Endothelial cell of umbilical vein (primary cell): Measurements from ENCODE around the gene PKD2L2. TPM values are rescaled to one million over a fixed set of nuclear protein-coding genes. Genes with fewer than 3 reads are reported as not detected.

ENCODE experiments used
- BruUV-seq: library from RNA; stranded (reverse); fragments of 400-500 nt; replicated peaks from 2 replicates; lab custom pipeline; 2021; lab: Mats Ljungman, UMichigan
- CTCF ChIA-PET: fragments of 300-600, 350-600 bp; sonication (Branson Sonifier 250); formaldehyde crosslinking; loops from one replicate; lab custom pipeline; 2021; ENCODE audit warnings: antibody characterized with exemption, inconsistent platforms; lab: Charles Lee
- POLR2A ChIA-PET: fragments of 300-600, 350-600 bp; sonication (Branson Sonifier 250); formaldehyde crosslinking; loops from one replicate; lab custom pipeline; 2021; ENCODE audit warnings: antibody characterized with exemption, inconsistent platforms; lab: Charles Lee
- DNase-seq: peaks from one replicate; pipeline ENCODE4 v3.0.0-alpha.2; 2011; ENCODE audit warnings: low read depth, low spot score
- FAIRE-seq: peaks from 2 replicates; lab custom pipeline; 2011; peaks lifted over from hg19 to GRCh38; lab: Jason Lieb, UNC
- H2AFZ ChIP-seq: 2 replicates; pipeline ENCODE4 v1.6.0; 2012; ENCODE audit warnings: low read depth, low read length, control low read depth, inconsistent platforms
- H3K27ac ChIP-seq: 2 replicates; pipeline ENCODE4 v1.5.1; 2011; ENCODE audit warnings: low read depth, mild to moderate bottlenecking, control low read depth, low read length, moderate library complexity; ENCODE audit not compliant: insufficient read depth
- H3K27me3 ChIP-seq, 2 experiments: 2 replicates each; pipeline versions ENCODE4 v1.6.0 to v1.6.1; 2011; ENCODE audit warnings: low read length in 2 of 2, mixed read lengths in 1 of 2; ENCODE audit not compliant: control insufficient read depth in 2 of 2, insufficient read depth in 2 of 2
- H3K36me3 ChIP-seq, 2 experiments: 2 replicates in 1 of 2; 3 replicates in 1 of 2; pipeline ENCODE4 v1.5.1; 2011; ENCODE audit warnings: low read length in 2 of 2, mild to moderate bottlenecking in 1 of 2, moderate library complexity in 1 of 2; ENCODE audit not compliant: control insufficient read depth in 2 of 2, insufficient read depth in 2 of 2; ENCODE audit errors: extremely low read depth in 1 of 2
- H3K4me1 ChIP-seq: 3 replicates; pipeline ENCODE4 v1.5.1; 2011; ENCODE audit warnings: mild to moderate bottlenecking, low read length; ENCODE audit not compliant: control insufficient read depth, insufficient read depth; ENCODE audit errors: extremely low read depth
- H3K4me2 ChIP-seq: 2 replicates; pipeline ENCODE4 v1.6.1; 2011; ENCODE audit warnings: low read length, control low read depth, mixed read lengths; ENCODE audit not compliant: insufficient read depth
- H3K4me3 ChIP-seq, 3 experiments: fragments of 200-600 bp in 1 of 3; sonication (generic), shearing (Covaris generic) in 1 of 3; replicated peaks in 1 of 3; 2 replicates each; pipeline ENCODE4 v1.5.1; 2011 to 2016; ENCODE audit warnings: control low read depth in 3 of 3, low read length in 3 of 3, mild to moderate bottlenecking in 2 of 3, inconsistent platforms in 1 of 3, low read depth in 1 of 3, moderate library complexity in 1 of 3; ENCODE audit not compliant: insufficient read depth in 1 of 3
- H3K79me2 ChIP-seq: 2 replicates; pipeline ENCODE4 v1.6.0; 2012; ENCODE audit warnings: low read length, inconsistent platforms; ENCODE audit not compliant: control insufficient read depth, insufficient read depth
- H3K9ac ChIP-seq: replicated peaks from 2 replicates; pipeline ENCODE3; 2011; ENCODE audit warnings: low read length, control low read depth; ENCODE audit not compliant: insufficient read depth; ENCODE audit errors: extremely low read depth
- H3K9me1 ChIP-seq: replicated peaks from 3 replicates; pipeline ENCODE4 v1.6.0; 2011; ENCODE audit warnings: mild to moderate bottlenecking, low read length; ENCODE audit not compliant: control insufficient read depth, insufficient read depth; ENCODE audit errors: extremely low read depth
- H3K9me3 ChIP-seq: replicated peaks from 2 replicates; pipeline ENCODE4 v1.5.1; 2012; ENCODE audit warnings: low read length, inconsistent platforms; ENCODE audit not compliant: control insufficient read depth, insufficient read depth
- H4K20me1 ChIP-seq: replicated peaks from 2 replicates; pipeline ENCODE3; 2011; ENCODE audit warnings: mild to moderate bottlenecking, low read length; ENCODE audit not compliant: control insufficient read depth, insufficient read depth; ENCODE audit errors: extremely low read depth
- EZH2 ChIP-seq: IDR thresholded peaks from 2 replicates; pipeline ENCODE4 v1.6.1; 2012; ENCODE audit warnings: borderline replicate concordance, low read depth, mild to moderate bottlenecking, moderate library complexity, low read length, inconsistent platforms; ENCODE audit not compliant: severe bottlenecking
- FOS ChIP-seq: IDR thresholded peaks from 2 replicates; pipeline ENCODE4 v1.6.1; 2011; ENCODE audit warnings: mild to moderate bottlenecking, low read length, moderate library complexity, borderline replicate concordance; ENCODE audit not compliant: insufficient read depth
- GATA2 ChIP-seq: IDR thresholded peaks from 2 replicates; pipeline ENCODE4 v1.7.0; 2011; ENCODE audit warnings: low read depth, mild to moderate bottlenecking, moderate library complexity, mixed read lengths, low read length; ENCODE audit not compliant: insufficient read length, insufficient read depth
- JUN ChIP-seq: IDR thresholded peaks from 2 replicates; pipeline ENCODE4 v1.6.1; 2011; ENCODE audit warnings: borderline replicate concordance, low read depth; ENCODE audit not compliant: insufficient read length, insufficient read depth
- MYC ChIP-seq: IDR thresholded peaks from one replicate; pipeline ENCODE4 v1.6.1; 2011; ENCODE audit warnings: mild to moderate bottlenecking, low read depth, low read length
- POLR2A ChIP-seq: IDR thresholded peaks from 2 replicates; pipeline ENCODE4 v1.6.1; 2012; ENCODE audit warnings: low read depth, mild to moderate bottlenecking, control low read depth, low read length
- POLR2AphosphoS5 ChIP-seq: IDR thresholded peaks from 2 replicates; pipeline ENCODE4 v1.6.1; 2012; ENCODE audit warnings: low read depth, mild to moderate bottlenecking, control low read depth, low read length, moderate library complexity; ENCODE audit not compliant: insufficient read depth
- dilution Hi-C: fragments of 300-500 bp; cut with MboI; formaldehyde crosslinking; loops from one replicate; pipeline ENCODE4 v1.15.0; 2019; ENCODE audit warnings: low sequenced_read_pairs; ENCODE audit not compliant: extremely low pct_ligation_motif_present
- intact Hi-C: fragments of 100-400 bp; cut with micrococcal nuclease; formaldehyde crosslinking; loops from one replicate; pipeline ENCODE4 v1.10.0; 2022
- polyA plus RNA-seq, 4 experiments: library from polyadenylated mRNA; depleted of rRNA in 3 of 4; stranded (reverse) in 3 of 4; unstranded in 1 of 4; fragments of >200 nt; gene quantifications; 2 replicates each; pipeline versions ENCODE4 v1.2.1 to v1.2.3, GENCODE V29; 2011 to 2012; ENCODE audit warnings: missing spikeins in 1 of 4
- total RNA-seq: library from RNA; stranded (reverse); gene quantifications from 2 replicates; pipeline ENCODE4 v1.2.3, GENCODE V29; 2021
- TF ChIP-seq, protein P1 (sequence below): IDR thresholded peaks from 2 replicates; pipeline ENCODE4 v1.6.1; 2011; ENCODE audit not compliant: insufficient read depth, insufficient read length
- TF ChIP-seq, protein P2 (sequence below), 2 donors: IDR thresholded peaks; 1 replicate in 1 of 2; 2 replicates in 1 of 2; pipeline ENCODE4 v1.5.1; 2011; ENCODE audit warnings: low read length in 2 of 2, mild to moderate bottlenecking in 2 of 2, moderate library complexity in 2 of 2, control low read depth in 1 of 2, inconsistent platforms in 1 of 2, low read depth in 1 of 2; ENCODE audit not compliant: insufficient read depth in 1 of 2; ENCODE audit errors: extremely low read depth in 1 of 2

The PKD2L2 gene
- total and polyA plus RNA-seq, 2 donors (not counting 3 experiments of a cell fraction or from before 2014, with no cell fraction given) = not detected

- TF ChIP-seq, protein P1, sequence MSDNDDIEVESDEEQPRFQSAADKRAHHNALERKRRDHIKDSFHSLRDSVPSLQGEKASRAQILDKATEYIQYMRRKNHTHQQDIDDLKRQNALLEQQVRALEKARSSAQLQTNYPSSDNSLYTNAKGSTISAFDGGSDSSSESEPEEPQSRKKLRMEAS = no peak
- TF ChIP-seq, protein P2, sequence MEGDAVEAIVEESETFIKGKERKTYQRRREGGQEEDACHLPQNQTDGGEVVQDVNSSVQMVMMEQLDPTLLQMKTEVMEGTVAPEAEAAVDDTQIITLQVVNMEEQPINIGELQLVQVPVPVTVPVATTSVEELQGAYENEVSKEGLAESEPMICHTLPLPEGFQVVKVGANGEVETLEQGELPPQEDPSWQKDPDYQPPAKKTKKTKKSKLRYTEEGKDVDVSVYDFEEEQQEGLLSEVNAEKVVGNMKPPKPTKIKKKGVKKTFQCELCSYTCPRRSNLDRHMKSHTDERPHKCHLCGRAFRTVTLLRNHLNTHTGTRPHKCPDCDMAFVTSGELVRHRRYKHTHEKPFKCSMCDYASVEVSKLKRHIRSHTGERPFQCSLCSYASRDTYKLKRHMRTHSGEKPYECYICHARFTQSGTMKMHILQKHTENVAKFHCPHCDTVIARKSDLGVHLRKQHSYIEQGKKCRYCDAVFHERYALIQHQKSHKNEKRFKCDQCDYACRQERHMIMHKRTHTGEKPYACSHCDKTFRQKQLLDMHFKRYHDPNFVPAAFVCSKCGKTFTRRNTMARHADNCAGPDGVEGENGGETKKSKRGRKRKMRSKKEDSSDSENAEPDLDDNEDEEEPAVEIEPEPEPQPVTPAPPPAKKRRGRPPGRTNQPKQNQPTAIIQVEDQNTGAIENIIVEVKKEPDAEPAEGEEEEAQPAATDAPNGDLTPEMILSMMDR (IDR thresholded peaks at IDR 0.05; ENCODE audit: extremely low read depth in 1 of 2, insufficient read depth in 1 of 2, low read depth in 1 of 2, low read length in 2 of 2) = no peak
- no peaks in the 10 kb centered on the region for H3K9me1 ChIP-seq
- intact Hi-C loops (no loop called here), dilution Hi-C loops (no loop called here)
- H2AFZ ChIP-seq = no peak overlapping the region
- H4K20me1 ChIP-seq = no peaks in the 10 kb centered on the region
- DNase-seq (no peak), FAIRE-seq (no peak)
- no peak overlapping the region for H3K27ac ChIP-seq
- H3K4me2 ChIP-seq = no peak overlapping the region
- CTCF ChIA-PET = no interaction called here
- POLR2A ChIA-PET = interaction anchor here (0.5 kb wide), 1 partner anchor 37 kb away, joined by 3 read pairs; no protein-coding TSS in a partner anchor
- H3K4me1 ChIP-seq = no peaks in the 10 kb centered on the region
- peaks cover 0 to 2% of the 10 kb centered on the region in 2 experiments for H3K27me3 ChIP-seq
- no peaks in the 10 kb centered on the region for H3K79me2 ChIP-seq
- H3K9me3 ChIP-seq = no peaks in the 10 kb centered on the region
- no peaks in the 10 kb centered on the region for H3K36me3 ChIP-seq
- BruUV-seq = no TSS peak
- no peak overlapping the region for H3K9ac ChIP-seq
- H3K4me3 ChIP-seq = no peak overlapping the region
These were observed 30.9 kb upstream of the PKD2L2 start for GRCh38 chr5:137858223-137858916.

DNA sequence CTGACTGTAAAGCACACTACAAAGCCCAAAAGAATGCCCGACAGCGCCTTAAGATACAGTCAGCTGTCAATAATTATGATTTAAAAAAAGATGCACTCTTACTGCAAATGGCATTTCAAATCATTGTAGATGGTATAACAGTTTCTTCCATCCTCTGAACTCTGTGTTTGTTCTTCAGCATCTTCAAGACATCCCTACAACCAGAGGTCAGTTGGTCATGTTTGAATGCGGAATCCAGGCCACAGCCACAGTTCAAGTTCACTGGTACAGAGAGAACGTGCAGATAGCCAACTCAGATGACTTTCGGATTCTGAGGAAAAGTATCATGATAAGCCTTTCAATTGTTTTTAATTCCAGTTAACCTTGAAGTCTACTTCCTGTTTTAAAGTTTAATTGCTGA, 30.3 kb upstream of the PKD2L2 start:
- BruUV-seq = no TSS peak
- H2AFZ ChIP-seq = peak overlapping the region; percentile 62
- no peak for FAIRE-seq

More for the DNA sequence above, 30.3 kb upstream of the PKD2L2 start:
- no peak overlapping the region for H3K27ac ChIP-seq
- H3K4me1 ChIP-seq = no peaks in the 10 kb centered on the region
- no peaks in the 10 kb centered on the region for H4K20me1 ChIP-seq
- H3K9ac ChIP-seq = no peak overlapping the region
- H3K79me2 ChIP-seq = no peaks in the 10 kb centered on the region
- dilution Hi-C loops = no loop called here
- ChIA-PET CTCF (no interaction called here), POLR2A (no interaction called here)
- H3K9me3 ChIP-seq = no peaks in the 10 kb centered on the region
- H3K9me1 ChIP-seq = no peaks in the 10 kb centered on the region
- DNase-seq = no peak
- peaks cover 0 to 2% of the 10 kb centered on the region in 2 experiments for H3K27me3 ChIP-seq
- no peak overlapping the region for H3K4me3 ChIP-seq
- TF ChIP-seq FOS (no peak), POLR2AphosphoS5 (no peak), JUN (no peak), EZH2 (no peak), MYC (no peak), POLR2A (no peak), GATA2 (no peak)
- TF ChIP-seq, protein P1 = no peak
- TF ChIP-seq, protein P2 (IDR thresholded peaks at IDR 0.05; ENCODE audit: extremely low read depth in 1 of 2, insufficient read depth in 1 of 2, low read depth in 1 of 2, low read length in 2 of 2) = no peak
- no peak overlapping the region for H3K4me2 ChIP-seq
- intact Hi-C loops = no loop called here
- H3K36me3 ChIP-seq = no peaks in the 10 kb centered on the region
